Glomerular visceral epithelial cell (primary cell): Measurements from ENCODE around the gene EGFR.

ENCODE experiments used
- DNase-seq: peaks from one replicate; pipeline ENCODE4 v3.0.0-alpha.2; 2016; ENCODE audit errors: extremely low spot score

The EGFR gene

DNA sequence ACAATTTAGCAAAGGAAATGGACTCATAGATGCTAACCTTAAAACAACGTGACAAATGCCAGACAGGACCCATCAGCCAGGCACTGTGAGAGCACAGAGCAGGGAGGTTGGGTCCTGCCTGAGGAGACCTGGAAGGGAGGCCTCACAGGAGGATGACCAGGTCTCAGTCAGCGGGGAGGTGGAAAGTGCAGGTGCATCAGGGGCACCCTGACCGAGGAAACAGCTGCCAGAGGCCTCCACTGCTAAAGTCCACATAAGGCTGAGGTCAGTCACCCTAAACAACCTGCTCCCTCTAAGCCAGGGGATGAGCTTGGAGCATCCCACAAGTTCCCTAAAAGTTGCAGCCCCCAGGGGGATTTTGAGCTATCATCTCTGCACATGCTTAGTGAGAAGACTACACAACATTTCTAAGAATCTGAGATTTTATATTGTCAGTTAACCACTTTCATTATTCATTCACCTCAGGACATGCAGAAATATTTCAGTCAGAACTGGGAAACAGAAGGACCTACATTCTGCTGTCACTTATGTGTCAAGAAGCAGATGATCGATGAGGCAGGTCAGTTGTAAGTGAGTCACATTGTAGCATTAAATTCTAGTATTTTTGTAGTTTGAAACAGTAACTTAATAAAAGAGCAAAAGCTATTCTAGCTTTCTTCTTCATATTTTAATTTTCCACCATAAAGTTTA, 188.8 kb downstream of the EGFR start:
- no peak for DNase-seq

DNA sequence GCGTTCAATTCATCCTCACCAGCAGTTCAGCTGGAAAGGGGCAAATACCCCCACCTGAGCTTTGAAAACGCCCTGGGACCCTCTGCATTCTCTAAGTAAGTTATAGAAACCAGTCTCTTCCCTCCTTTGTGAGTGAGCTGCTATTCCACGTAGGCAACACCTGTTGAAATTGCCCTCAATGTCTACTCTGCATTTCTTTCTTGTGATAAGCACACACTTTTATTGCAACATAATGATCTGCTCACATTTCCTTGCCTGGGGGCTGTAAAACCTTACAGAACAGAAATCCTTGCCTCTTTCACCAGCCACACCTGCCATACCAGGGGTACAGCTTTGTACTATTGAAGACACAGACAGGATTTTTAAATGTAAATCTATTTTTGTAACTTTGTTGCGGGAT, 190.5 kb downstream of the EGFR start:
- no peak for DNase-seq

DNA sequence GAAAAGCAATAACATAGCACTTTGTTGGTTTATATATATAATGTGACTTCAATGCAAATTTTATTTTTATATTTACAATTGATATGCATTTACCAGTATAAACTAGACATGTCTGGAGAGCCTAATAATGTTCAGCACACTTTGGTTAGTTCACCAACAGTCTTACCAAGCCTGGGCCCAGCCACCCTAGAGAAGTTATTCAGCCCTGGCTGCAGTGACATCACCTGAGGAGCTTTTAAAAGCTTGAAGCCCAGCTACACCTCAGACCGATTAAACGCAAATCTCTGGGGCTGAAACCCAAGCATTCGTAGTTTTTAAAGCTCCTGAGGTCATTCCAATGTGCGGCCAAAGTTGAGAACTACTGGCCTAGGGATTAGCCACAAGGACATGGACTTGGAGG, 191.4 kb downstream of the EGFR start:
- no peak for DNase-seq

DNA sequence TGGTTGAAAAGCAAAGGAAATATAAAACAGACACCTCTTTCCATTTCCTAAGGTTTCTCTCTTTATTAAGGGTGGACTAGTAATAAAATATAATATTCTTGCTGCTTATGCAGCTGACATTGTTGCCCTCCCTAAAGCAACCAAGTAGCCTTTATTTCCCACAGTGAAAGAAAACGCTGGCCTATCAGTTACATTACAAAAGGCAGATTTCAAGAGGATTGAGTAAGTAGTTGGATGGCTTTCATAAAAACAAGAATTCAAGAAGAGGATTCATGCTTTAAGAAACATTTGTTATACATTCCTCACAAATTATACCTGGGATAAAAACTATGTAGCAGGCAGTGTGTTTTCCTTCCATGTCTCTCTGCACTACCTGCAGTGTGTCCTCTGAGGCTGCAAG, 191.9 kb downstream of the EGFR start:
- no peak for DNase-seq

DNA sequence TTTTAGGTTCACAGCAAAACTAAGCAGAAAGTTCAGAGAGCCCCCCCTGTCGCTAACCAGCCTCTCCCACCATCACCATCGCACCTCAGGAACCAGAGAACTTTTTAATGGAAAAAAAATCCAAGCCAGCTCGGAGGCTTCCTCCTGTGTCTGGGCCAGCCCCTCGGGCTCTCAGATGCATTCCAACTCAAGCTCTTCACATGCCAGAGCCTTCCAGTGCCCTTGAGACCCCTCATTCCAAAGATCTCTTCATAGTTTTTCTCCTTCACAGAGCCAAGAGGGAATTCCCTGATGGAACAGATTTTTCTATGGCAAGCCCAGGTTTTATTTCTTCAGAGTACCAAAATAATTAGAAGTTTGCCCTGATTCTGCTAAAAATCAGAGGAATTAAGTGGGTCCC, 192.9 kb downstream of the EGFR start:
- no peak for DNase-seq

DNA sequence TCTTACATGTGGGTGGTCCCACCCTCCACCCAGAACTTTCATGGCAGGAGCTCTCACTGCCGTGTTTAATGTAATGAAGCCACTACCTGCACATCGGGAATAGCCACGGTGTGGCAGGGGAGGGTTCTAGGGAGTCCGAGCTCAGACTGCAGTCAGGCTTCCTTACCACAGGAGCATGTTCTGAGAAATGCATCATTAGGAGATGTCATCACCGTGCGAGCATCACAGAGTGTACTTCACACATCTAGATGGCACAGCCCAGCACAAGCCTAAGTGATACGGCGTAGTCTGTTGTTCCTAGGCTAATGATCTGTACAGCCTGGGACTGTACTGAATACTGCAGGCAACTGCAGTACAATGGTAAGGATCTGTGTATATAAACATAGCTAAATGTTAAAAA, 193.4 kb downstream of the EGFR start:
- DNase-seq, result no peak

DNA sequence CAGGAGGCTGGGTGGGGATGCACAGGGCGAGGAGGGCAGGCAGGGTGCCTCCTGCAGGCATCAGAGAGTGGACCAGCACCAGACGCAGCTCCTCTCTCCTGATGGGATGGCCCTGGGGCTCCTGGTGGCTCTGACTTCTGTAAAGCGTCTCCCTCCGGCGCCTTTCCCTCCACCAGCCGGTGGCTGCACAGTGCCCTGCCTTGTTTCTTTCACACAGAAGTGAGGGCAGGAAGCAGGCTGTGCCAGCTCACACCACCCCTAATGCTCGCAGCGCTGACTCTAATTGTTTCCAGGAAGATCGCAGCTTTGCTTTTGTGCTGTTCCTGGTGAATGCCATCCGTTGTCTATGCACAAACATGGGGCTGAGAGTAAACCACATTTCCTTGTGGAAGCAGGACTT, 194.0 kb downstream of the EGFR start:
- no peak for DNase-seq

DNA sequence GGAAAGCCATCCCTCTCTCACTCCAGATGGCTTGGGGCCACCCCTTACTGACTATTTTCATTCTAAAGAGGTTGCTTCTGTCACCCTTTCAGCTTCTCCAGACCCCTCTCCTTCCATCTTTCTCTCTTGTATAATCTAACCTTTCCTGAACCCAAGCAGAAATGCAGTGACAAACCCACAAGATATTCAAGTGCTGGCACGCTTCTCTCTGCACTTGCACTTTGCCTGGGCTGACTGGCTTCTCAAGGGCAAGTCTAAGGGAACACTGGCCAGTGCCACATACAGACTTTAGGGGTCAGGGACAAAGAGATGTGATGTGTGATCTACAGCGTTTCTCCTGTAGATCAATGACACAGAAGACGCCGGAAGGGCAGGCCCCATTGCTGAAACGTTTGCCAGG, 195.9 kb downstream of the EGFR start:
- no peak for DNase-seq

DNA sequence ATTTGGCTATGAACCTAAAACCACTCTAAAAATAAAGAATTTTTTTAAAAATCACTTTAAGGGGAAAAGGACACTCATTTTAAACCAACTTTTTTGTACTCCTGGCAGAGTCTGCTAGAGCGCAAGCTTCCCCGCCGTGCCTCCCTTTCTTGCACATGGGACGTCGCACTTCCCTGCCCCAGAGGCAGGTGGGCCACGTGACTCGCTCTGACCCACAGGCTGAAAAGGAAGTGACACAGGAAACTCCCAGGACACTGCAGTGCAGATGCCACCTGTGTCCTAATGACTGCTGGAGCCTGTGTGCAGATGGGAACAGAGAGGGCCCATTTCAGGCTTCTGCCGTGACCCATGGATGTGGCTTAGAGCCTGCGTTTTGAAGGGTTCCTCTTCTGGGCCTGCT, 204.2 kb downstream of the EGFR start:
- no peak for DNase-seq

DNA sequence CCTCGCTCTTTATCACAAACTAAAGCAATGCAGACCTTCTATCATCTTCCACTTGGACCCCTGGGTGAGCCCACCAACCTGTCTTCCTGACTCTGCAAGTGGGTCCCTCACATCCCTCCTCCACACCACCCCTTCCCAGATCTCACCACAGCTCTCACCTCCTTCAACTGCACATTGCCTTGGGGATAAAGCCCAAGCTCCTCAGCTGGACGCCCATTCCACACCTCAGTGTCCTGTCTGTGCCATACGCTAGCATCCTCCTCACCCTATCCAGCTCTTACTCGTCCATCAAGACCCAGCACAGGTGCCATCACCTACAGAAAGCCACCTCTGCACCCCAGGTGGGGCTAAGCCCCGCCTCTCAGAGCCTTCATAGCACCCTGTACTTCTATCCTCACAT, 205.3 kb downstream of the EGFR start:
- DNase-seq, result no peak

DNA sequence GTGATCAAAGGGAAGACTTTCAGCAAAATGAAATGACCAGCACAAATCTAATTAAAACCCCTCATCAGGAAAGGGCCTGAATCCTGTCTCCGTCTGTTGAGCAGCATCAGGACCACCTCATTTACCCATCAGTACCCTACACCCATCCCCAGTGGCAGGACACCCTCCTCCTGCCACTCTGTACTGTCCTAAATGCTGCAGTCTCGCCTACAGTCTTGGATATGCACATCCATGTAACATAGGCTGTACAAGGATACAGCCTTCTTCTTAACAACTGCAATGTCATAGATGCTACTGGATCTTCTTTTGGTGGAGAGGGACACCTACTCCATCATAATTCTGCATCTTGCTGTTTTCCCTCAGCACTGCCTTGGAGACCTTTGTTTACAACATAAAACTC, 206.0 kb downstream of the EGFR start:
- no peak for DNase-seq

DNA sequence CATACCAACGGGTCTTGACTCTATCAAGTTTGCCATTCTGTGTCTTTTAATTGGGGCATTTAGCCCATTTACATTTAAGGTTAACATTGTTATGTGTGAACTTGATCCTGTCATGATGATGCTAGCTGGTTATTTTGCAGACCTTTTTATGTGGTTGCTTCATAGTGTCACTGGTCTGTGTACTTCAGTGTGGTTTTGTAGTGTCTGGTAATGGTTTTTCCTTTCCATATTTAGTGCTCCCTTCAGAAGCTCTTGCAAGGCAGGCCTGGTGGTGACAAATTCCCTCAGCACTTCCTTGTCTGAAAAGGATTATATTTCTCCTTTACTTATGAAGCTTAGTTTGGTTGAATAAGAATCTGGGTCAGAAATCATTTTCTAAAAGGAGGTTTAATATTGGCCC, 211.2 kb downstream of the EGFR start:
- no peak for DNase-seq

DNA sequence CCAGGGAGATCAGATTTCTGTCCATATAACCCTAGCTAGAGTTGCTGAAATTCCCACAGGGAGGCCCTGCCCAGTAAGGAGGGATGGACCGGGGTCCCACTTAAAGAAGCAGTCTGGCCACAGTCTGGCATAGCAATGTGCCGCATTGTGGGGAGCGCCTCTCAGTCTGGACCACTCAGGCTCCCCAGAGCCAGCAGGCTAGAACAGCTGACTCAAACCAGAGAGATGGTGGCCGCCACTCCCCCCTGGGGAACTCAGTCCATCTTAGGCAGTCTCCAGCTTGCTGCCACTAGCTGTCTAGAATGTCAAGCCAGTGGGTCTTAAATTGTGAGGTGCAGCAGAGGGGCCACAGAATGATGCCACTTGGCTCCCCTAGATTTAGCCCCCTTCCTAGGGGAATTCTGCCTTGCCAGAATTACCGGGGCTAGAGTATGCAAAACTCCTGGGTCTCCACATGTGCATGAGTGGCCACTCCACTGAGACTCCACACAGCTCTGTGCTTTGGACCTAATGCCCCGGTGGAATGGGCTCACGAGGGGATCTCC, 213.0 kb downstream of the EGFR start:
- DNase-seq, result no peak

DNA sequence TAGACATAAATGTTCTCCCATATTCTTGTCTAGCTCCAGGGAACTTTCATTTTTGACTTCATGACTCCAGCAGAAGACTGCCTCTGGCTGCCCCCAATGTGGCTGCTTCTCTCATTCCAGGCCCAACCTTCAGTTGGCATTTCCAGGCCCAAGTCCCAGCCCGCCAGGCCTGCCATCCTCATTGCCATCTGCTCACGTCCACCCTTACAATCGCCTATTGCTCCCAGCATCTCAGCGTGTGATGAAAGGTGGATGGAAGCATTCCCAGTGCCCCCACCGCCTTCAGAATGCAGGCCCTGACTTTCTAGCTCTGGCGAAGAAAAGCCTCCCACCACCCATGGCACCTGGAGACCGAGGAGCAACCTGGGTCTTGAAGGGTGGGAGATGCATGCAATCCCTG, 214.2 kb downstream of the EGFR start:
- DNase-seq, result no peak

DNA sequence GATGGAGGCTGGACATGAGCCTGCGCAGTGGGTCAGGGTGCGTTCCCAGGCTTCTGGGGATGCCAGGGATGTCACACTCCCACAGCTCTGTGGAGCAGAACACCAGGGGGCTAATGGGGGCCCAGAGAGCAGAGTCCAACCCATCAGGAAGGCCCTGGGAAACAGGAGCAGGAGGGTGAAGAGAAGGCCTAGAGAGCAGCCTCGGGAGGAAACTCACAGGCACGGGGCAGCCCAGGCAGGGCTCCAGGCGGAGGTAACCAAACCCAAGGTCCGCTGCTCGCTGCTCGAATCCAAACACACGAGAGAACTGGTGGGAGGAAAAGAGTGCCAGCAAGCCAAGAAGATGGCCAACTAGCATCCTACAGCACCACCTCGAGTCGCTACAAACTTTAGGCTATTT, 215.6 kb downstream of the EGFR start:
- DNase-seq, result no peak

DNA sequence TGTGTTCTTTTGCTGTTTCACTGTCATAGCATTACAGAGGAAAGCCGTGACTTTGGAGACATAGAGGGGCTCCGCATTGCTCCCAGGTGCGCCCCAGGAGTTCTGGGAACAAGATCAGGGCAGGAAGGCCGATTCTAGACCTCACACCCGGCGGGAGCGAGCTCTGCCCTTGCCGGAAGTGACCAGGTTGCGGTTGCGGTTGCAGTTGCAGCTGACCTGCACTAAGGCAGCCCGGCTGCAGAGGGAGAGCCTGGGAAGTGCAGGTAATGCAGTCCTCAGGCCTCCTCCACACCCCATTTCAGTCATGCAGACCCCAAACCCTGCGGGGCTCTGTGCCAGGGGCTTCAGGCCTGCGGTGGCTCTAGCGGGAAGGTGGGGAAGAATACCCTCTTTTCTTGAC, 216.3 kb downstream of the EGFR start:
- DNase-seq, result no peak

DNA sequence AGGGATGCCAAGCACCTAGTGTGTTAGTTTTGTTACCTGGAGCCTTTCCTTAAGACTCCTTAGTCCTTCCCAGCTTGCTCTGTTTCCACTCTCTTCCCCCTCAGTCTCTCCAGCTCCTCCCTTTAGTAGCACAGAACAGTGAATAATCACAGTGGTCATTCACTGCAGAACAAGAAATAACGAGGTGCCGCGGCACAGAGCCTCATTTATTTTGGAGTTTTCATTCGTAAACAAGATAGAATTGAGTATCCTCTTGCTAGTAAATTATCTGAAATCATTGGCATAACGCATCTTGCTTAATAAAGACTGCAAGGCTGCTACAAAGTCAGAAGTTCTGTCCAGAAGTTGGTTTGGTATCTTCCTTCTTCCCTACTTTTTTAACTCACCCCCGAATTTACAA, 217.0 kb downstream of the EGFR start:
- DNase-seq, result no peak

DNA sequence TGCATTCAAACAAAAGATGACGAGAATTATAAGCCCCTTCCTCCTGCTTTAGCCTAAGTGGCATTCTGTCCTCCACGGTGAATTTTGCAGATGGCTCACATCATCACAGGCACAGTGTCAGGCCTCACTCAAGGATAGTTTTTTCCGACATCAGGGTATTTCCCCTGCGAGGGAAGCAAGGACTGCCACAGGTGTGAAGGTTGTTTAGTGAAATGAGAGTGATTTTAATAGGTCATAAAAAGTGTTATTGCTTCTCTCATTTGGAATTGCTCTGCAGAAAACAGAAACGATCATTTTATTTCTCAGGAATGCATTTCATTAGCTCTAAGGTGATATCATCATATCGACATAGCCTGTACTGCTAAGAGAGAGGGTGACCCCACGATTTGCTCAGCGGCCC, 217.7 kb downstream of the EGFR start:
- DNase-seq, result no peak

DNA sequence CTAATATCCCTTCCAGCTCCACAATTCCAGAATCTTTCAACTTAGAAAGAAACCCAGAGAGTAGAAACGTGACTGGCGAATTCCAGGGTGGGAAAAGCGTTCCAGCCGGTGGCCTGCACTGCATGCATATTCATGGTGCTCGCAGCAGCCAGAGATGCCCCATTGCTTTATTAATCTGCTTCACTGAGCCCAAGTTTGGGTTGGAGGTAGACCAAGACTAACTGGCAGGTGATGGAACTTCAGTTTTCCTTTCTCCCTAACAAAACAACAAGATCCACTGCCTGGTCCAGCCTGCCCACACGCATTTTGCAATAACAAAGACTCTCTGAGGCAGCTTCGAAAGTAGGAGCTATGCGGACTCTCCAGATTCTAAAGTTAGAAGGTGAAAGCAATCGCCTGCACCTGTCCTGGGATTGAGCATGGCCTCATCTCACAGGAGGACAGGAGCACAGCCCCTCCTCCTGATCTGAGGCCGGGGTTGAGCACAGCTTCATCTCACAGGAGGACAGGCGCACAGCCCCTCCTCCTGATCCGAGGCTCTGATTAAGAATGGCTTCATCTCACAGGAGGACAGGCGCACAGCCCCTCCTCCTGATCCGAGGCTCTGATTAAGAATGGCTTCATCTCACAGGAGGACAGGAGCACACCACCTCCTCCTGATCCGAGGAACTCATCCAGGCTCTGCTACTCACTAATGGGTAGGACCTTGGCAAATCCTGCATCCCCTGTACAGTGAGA, 218.5 kb downstream of the EGFR start:
- DNase-seq, result no peak

DNA sequence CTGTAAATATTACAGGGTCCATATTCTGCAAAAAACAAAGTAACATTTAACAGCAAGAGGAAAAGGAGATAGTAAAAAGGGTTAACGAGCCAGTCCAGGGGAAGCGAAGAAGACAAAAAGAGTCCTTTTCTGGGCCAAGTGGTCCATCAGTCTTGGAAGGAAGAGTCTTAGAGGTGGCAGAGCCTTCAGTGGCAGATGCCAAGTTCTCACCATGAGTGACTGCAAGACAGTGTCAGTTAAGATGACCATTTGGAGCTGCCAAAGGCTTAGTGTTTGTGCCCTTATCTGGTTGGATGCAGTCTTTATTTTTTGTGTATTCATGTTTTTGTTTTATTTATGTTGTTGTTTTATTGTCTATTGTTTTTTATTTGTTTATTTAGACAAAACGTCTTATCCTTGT, 220.6 kb downstream of the EGFR start:
- DNase-seq, result no peak

DNA sequence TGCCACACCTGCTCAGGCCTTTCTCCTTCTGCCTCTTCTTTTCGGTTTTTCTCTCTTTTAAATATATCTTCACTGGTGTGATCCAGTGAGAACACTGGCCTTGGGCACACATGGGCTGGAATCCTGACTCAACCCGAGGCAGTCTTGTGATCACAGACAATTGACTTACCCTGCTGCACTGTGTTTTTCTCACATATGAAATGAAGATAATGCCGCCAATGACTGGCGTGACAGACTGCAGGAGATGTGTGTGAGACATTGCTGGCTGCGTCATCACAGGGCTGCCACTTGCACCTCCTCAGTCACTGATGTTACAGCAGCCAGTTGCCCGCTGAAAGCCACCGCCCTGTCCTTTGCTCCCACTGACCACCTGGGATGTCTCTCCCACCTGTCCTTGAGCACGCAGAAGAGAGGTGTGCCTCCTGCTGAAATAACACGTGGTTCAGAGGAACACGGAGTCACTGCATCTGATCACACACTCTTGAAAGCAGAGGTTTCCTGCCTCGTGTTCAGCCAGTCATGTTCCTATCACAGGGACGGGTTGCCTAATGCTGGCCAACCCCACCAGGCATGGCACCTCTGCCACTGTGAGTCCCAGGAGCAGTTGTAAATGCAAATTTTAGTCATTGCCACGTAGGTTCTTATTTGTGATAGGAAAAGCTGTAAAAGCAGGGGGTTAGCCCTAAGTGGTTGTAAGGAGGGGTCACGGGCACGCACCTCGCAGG, 221.8 kb downstream of the EGFR start:
- no peak for DNase-seq

DNA sequence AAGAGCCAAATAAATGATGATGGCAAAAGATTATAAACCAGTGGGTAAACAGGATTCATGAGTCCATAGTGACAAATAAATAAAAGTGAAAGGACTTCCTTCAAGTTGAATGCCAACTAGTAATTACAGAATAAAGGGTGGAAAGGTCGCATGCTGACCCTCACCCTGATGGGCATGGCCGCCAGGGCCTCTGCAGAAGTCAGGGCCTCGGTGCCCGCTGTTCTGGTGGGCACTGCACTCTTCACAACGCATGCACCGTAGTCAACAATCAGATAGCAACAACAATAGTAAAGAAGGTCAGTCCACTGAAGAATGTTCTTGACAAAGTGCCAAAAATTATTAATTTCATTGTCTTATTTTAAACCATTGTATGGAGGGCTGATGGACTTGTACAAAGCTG, 223.1 kb downstream of the EGFR start:
- no peak for DNase-seq

DNA sequence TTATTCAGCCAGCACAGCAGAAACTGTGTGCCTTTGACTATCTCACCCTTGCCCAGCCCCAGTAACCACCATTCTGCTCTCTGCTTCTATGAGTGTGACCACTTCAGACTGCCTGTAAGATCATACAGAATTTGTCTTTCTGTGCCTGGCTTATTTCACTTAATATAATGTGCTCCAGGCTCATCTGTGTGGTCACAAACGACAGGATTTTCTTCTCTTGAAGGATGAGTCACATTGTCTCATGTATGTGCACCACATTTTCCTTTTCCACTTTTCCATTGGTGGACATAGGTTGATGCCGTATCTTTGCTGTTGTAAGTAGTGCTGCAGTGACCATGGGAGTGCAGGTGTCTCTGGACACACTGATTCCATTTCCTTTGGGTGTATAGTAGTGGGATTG, 223.8 kb downstream of the EGFR start:
- DNase-seq, result peak; percentile 17
